ENCODE data around the gene CXCL14. TPM values are rescaled to one million over a fixed set of nuclear protein-coding genes. Genes with fewer than 3 reads are reported as not detected.

The CXCL14 gene
- total RNA-seq, 1 experiment from 2014 or later = not detected

DNA sequence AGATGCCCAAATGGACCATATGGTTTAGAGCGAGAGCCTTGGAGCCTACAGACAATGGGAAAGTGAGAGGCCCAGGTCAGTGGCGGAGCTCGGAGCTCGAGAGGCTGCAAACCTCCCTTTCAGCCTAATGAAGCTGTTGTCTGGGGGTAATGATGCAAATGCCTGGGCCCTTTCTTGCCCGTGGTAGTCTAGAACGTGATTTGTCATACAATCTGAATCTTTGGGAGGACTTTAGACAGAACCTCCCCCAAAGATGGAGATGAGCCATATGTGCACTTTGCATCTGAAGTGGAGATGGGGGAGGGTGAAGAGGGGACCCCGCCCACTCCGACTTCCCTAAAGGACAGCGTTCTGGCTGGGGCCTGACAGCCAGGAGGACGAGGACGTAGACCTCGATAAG is 32.7 kb downstream of the CXCL14 start:
- Histone ChIP-seq H3K27ac (no peak overlapping the region), H3K27me3 (ENCODE audit: insufficient read depth, low read depth) (peaks cover 94% of the 10 kb centered on the region), H3K4me1 (replicated peaks; ENCODE audit: insufficient read depth) (no peaks in the 10 kb centered on the region), H3K4me2 (no peak overlapping the region), H3K9me3 (ENCODE audit: insufficient read depth, low read depth) (no peaks in the 10 kb centered on the region), H4K20me1 (ENCODE audit: insufficient read depth) (no peaks in the 10 kb centered on the region), H3K4me3 (no peak overlapping the region), H3K36me3 (ENCODE audit: low read depth) (no peaks in the 10 kb centered on the region), H2AFZ (no peak overlapping the region), H3K79me2 (ENCODE audit: low read depth) (no peaks in the 10 kb centered on the region), H3K9me2 (ENCODE audit: insufficient read depth) (no peaks in the 10 kb centered on the region), H3F3A (ENCODE audit: insufficient read depth, low read depth) (no peaks in the 10 kb centered on the region)
- BruUV-seq (replicated peaks) = no TSS peak
- POLR2A ChIA-PET (ENCODE audit: unreplicated experiment) = no interaction called here
- CTCF ChIA-PET = no interaction called here
- intact Hi-C loops (cut with micrococcal nuclease; ENCODE audit: unreplicated experiment) = no loop called here
- no peak for TF ChIP-seq EZH2 (IDR thresholded peaks at IDR 0.05; ENCODE audit: low read depth)
- TF ChIP-seq, protein P1, sequence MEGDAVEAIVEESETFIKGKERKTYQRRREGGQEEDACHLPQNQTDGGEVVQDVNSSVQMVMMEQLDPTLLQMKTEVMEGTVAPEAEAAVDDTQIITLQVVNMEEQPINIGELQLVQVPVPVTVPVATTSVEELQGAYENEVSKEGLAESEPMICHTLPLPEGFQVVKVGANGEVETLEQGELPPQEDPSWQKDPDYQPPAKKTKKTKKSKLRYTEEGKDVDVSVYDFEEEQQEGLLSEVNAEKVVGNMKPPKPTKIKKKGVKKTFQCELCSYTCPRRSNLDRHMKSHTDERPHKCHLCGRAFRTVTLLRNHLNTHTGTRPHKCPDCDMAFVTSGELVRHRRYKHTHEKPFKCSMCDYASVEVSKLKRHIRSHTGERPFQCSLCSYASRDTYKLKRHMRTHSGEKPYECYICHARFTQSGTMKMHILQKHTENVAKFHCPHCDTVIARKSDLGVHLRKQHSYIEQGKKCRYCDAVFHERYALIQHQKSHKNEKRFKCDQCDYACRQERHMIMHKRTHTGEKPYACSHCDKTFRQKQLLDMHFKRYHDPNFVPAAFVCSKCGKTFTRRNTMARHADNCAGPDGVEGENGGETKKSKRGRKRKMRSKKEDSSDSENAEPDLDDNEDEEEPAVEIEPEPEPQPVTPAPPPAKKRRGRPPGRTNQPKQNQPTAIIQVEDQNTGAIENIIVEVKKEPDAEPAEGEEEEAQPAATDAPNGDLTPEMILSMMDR (conservative IDR thresholded peaks at IDR 0.05) = no peak
- DNase-seq = no peak

- Histone ChIP-seq H3K4me3 (no peak overlapping the region), H3F3A (ENCODE audit: insufficient read depth, low read depth) (no peaks in the 10 kb centered on the region), H3K4me2 (no peak overlapping the region), H3K36me3 (ENCODE audit: low read depth) (no peaks in the 10 kb centered on the region), H3K9me3 (ENCODE audit: insufficient read depth, low read depth) (no peaks in the 10 kb centered on the region), H4K20me1 (ENCODE audit: insufficient read depth) (no peaks in the 10 kb centered on the region), H2AFZ (no peak overlapping the region), H3K4me1 (replicated peaks; ENCODE audit: insufficient read depth) (no peaks in the 10 kb centered on the region), H3K79me2 (ENCODE audit: low read depth) (no peaks in the 10 kb centered on the region), H3K27me3 (ENCODE audit: insufficient read depth, low read depth) (peaks cover 96% of the 10 kb centered on the region), H3K9me2 (ENCODE audit: insufficient read depth) (no peaks in the 10 kb centered on the region), H3K27ac (no peak overlapping the region)
- intact Hi-C loops (cut with micrococcal nuclease; ENCODE audit: unreplicated experiment) = no loop called here
- POLR2A ChIA-PET (ENCODE audit: unreplicated experiment) = no interaction called here
- DNase-seq = no peak
- BruUV-seq (replicated peaks) = no TSS peak
- CTCF ChIA-PET = no interaction called here
- TF ChIP-seq, protein P1 (conservative IDR thresholded peaks at IDR 0.05) = no peak
- TF ChIP-seq EZH2 (IDR thresholded peaks at IDR 0.05; ENCODE audit: low read depth) = no peak
Observed at GRCh38 chr5:135545099-135545498, 33.7 kb downstream of the CXCL14 start.

DNA sequence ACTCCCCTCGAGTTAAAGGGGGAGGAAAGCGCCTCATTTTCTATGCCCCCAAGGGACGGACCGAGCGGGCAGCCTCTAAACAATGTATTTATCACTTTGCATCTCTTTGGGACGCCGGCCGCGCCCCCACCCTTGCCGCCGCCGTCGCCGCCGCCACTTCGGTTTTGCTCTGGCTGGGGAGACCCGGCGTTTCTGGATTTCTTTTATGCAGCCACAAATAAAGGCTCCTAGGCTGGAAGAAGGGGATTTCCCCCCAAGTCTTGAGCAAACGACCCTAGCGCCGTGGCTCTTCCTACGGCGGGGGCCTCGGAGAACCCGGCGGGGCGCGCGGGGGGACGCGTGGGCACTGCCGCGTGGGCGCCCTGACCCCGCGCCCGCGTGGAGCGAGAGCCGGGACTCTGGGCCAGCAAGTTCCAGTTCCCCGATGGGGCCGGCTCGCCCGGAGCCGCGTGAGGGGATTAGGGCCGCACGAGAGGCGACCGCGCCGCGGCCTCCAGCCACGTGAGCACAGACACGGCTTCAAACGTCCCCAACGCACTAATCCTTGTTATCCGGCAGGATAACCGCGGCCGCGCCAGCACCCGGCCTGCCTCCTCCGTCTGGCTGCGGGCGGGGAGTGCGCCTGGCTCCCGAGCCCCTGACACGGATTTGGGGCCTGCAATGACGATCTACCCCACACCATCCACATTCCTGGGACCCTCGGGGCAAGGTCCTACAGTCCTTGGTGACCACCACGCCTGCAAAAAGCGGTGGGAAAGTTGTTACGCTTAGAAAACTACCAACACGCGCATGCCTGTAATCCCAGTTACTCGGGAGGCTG is 35.1 kb downstream of the CXCL14 start:
- H2AFZ ChIP-seq = no peak overlapping the region
- no peaks in the 10 kb centered on the region for H3K9me3 ChIP-seq (ENCODE audit: insufficient read depth, low read depth)
- no peaks in the 10 kb centered on the region for H4K20me1 ChIP-seq (ENCODE audit: insufficient read depth)
- ChIA-PET POLR2A (ENCODE audit: unreplicated experiment) (no interaction called here), CTCF (no interaction called here)
- H3K4me2 ChIP-seq = no peak overlapping the region
- no peaks in the 10 kb centered on the region for H3K9me2 ChIP-seq (ENCODE audit: insufficient read depth)
- no TSS peak for BruUV-seq (replicated peaks)
- no peaks in the 10 kb centered on the region for H3K36me3 ChIP-seq (ENCODE audit: low read depth)
- H3K4me1 ChIP-seq (replicated peaks; ENCODE audit: insufficient read depth) = no peaks in the 10 kb centered on the region
- H3K4me3 ChIP-seq = no peak overlapping the region
- no peaks in the 10 kb centered on the region for H3F3A ChIP-seq (ENCODE audit: insufficient read depth, low read depth)
- intact Hi-C loops (cut with micrococcal nuclease; ENCODE audit: unreplicated experiment) = no loop called here
- H3K27me3 ChIP-seq (ENCODE audit: insufficient read depth, low read depth) = peaks cover 94% of the 10 kb centered on the region
- TF ChIP-seq, protein P1 (conservative IDR thresholded peaks at IDR 0.05) = no peak
- TF ChIP-seq EZH2 (IDR thresholded peaks at IDR 0.05; ENCODE audit: low read depth) = no peak
- no peak for DNase-seq
- no peak overlapping the region for H3K27ac ChIP-seq
- H3K79me2 ChIP-seq (ENCODE audit: low read depth) = no peaks in the 10 kb centered on the region

Data from PC-9 (cell line).